Upper lobe of left lung (tissue), 6 donors: ENCODE data around the gene RAB25. TPM values are rescaled to one million over a fixed set of nuclear protein-coding genes. Genes with fewer than 3 reads are reported as not detected.

Experiments used
- ATAC-seq, 2 donors: fragments of 200-7000 bp; cut with Tn5 transposase; one replicate each; pipeline ENCODE4 v1.9.1; 2022; ENCODE audit warnings: mild to moderate bottlenecking in 2 of 2, moderate library complexity in 2 of 2; ENCODE audit not compliant: low FRiP score in 2 of 2
- DNase-seq, 2 donors: peaks; one replicate each; pipeline ENCODE4 v3.0.0-alpha.2; 2019 to 2020
- H3K27ac ChIP-seq, 4 donors: fragments of 200-600 bp; sonication (generic); one replicate each; pipeline ENCODE4 v1.5.1; 2016 to 2019
- H3K27me3 ChIP-seq, 4 donors: fragments of 200-600 bp; sonication (generic); one replicate each; pipeline ENCODE4 v1.5.1; 2017 to 2019
- H3K36me3 ChIP-seq, 4 donors: fragments of 200-600 bp; sonication (generic); one replicate each; pipeline ENCODE4 v1.5.1; 2016 to 2019
- H3K4me1 ChIP-seq, 4 donors: fragments of 200-600 bp; sonication (generic); one replicate each; pipeline ENCODE4 v1.5.1; 2018 to 2019
- H3K4me3 ChIP-seq, 4 donors: fragments of 200-600 bp; sonication (generic); one replicate each; pipeline ENCODE4 v1.5.1; 2017 to 2019; ENCODE audit warnings: mild to moderate bottlenecking in 2 of 4, moderate library complexity in 1 of 4
- H3K9me3 ChIP-seq, 4 donors: fragments of 200-600 bp; sonication (generic); one replicate each; pipeline ENCODE4 v1.5.1; 2018 to 2019
- EP300 ChIP-seq, 4 donors: sonication (generic); formaldehyde crosslinking; IDR thresholded peaks; one replicate each; pipeline ENCODE4 v1.5.1; 2017; ENCODE audit warnings: antibody characterized with exemption in 4 of 4, control low read depth in 2 of 4
- POLR2A ChIP-seq, 4 donors: fragments of 450-650 bp; IDR thresholded peaks; one replicate each; pipeline ENCODE4 v1.5.1; 2016 to 2017; ENCODE audit warnings: antibody characterized with exemption in 4 of 4, mild to moderate bottlenecking in 2 of 4
- POLR2AphosphoS5 ChIP-seq, 2 donors: sonication (generic); formaldehyde crosslinking; IDR thresholded peaks; one replicate each; pipeline ENCODE4 v1.5.1; 2017; ENCODE audit warnings: antibody characterized with exemption in 2 of 2
- WGBS, 2 donors: methylation state at CpG; one replicate each; pipeline ENCODE4 v1.1.5; 2017 to 2018; 5-methylcytosine and 5-hydroxymethylcytosine counted together
- total RNA-seq, 6 donors: library from RNA; depleted of rRNA in 4 of 6; stranded (reverse); fragments of >200 nt in 4 of 6; gene quantifications; one replicate each; pipeline versions ENCODE4 v1.1.0 to v1.2.1, GENCODE V29; 2016 to 2021
- TF ChIP-seq, protein P1 (sequence below), 6 experiments: fragments of 450-650 bp in 4 of 6; fragments of 200-600 bp in 2 of 6; sonication (generic) in 2 of 6; IDR thresholded peaks; one replicate each; pipeline ENCODE4 v1.5.1; 2016 to 2019; ENCODE audit warnings: antibody characterized with exemption in 6 of 6
- donor health status: DM: no; HTN: no; CAD: no; lungs with moderate emphysema.
- donor health status: DM: no; HTN: yes; CAD: no; lungs with severe emphysema.

Gene RAB25
- total RNA-seq, 6 donors from 2014 or later: 58.7 to 123 (median 88.9) TPM

DNA sequence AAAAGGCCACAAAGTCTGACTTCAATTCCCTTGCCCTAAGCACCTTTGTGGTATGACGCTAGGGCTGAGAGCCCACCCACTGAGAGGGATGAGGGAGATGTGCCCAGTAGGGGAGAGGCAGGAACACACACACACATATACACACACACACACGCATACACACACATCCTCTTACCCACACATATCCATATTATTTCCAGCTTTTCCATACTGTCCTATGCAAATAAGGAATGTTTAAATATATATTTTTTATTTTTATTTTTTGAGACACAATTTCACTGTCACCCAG, 3.0 kb downstream of the RAB25 start:
- H3K4me3 ChIP-seq: no peak overlapping the region
- H3K9me3 ChIP-seq: no peaks in the 10 kb centered on the region
- no peaks in the 10 kb centered on the region for H3K27me3 ChIP-seq
- no peak for TF ChIP-seq EP300 (IDR thresholded peaks at IDR 0.05)
- TF ChIP-seq, protein P1, sequence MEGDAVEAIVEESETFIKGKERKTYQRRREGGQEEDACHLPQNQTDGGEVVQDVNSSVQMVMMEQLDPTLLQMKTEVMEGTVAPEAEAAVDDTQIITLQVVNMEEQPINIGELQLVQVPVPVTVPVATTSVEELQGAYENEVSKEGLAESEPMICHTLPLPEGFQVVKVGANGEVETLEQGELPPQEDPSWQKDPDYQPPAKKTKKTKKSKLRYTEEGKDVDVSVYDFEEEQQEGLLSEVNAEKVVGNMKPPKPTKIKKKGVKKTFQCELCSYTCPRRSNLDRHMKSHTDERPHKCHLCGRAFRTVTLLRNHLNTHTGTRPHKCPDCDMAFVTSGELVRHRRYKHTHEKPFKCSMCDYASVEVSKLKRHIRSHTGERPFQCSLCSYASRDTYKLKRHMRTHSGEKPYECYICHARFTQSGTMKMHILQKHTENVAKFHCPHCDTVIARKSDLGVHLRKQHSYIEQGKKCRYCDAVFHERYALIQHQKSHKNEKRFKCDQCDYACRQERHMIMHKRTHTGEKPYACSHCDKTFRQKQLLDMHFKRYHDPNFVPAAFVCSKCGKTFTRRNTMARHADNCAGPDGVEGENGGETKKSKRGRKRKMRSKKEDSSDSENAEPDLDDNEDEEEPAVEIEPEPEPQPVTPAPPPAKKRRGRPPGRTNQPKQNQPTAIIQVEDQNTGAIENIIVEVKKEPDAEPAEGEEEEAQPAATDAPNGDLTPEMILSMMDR (IDR thresholded peaks at IDR 0.05): no peak
- no peak for TF ChIP-seq POLR2A (IDR thresholded peaks at IDR 0.05)
- DNase-seq (no peak), ATAC-seq (no peak)
- WGBS, 2 donors: 67 to 82% methylated on average over 2 of the region's 2 CpGs
- H3K4me1 ChIP-seq: peaks cover 0 to 10% (median 0%) of the 10 kb centered on the region in 4 donors
- H3K27ac ChIP-seq: no peak overlapping the region
- peaks cover 0 to 3% (median 0%) of the 10 kb centered on the region in 4 donors for H3K36me3 ChIP-seq

DNA sequence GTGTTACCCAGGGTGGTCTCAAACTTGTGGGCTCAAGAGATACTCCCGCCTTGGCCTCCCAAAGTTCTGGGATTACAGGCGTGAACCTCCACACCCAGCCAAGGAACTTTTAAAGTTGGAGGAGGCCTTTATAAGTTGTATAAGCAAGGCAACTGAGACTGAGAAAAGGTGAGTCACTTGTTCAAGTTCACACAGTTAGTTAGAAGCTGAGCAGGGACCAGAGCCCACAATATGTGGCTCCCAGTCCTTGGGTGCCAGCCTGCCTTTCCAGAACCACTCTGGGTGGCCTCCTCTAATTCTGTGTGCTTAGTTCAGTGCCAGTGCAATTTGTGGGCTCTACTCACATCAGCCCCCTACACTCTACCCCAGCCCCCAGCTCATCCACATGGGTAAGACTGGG, 3.7 kb downstream of the RAB25 start:
- Histone ChIP-seq H3K27me3 (no peaks in the 10 kb centered on the region), H3K4me3 (no peak overlapping the region), H3K36me3 (peaks cover 0 to 3% (median under 1%) of the 10 kb centered on the region in 4 donors), H3K9me3 (no peaks in the 10 kb centered on the region), H3K4me1 (peaks cover 0 to 10% (median 0%) of the 10 kb centered on the region in 4 donors), H3K27ac (no peak overlapping the region)
- ATAC-seq (no peak), DNase-seq (no peak)
- TF ChIP-seq POLR2A (IDR thresholded peaks at IDR 0.05) (no peak), POLR2AphosphoS5 (IDR thresholded peaks at IDR 0.05) (no peak), EP300 (IDR thresholded peaks at IDR 0.05) (no peak)
- TF ChIP-seq, protein P1 (IDR thresholded peaks at IDR 0.05): no peak
- 97 to 100% methylated on average over 2 of the region's 2 CpGs for WGBS, 2 donors

DNA sequence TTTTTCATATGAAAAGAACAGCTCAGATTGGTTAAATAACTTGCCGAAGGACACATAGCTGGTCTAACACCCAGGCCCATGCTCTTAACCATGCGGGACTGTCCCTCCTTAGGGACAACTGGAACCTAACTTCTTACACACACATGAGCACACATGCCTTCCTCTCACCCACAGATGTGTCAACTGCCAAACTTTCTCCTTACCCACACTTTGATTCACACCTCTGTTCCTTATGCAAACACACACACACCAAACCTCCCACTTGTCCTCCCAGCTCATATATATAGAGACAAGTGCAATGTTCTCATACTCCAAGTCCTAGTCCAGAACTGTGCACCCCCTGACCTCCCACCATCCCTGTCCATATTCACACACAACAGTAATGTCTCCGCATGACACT, 4.3 kb downstream of the RAB25 start:
- TF ChIP-seq, protein P1 (IDR thresholded peaks at IDR 0.05): no peak
- TF ChIP-seq POLR2A (IDR thresholded peaks at IDR 0.05) (no peak), POLR2AphosphoS5 (IDR thresholded peaks at IDR 0.05) (no peak), EP300 (IDR thresholded peaks at IDR 0.05) (no peak)

DNA sequence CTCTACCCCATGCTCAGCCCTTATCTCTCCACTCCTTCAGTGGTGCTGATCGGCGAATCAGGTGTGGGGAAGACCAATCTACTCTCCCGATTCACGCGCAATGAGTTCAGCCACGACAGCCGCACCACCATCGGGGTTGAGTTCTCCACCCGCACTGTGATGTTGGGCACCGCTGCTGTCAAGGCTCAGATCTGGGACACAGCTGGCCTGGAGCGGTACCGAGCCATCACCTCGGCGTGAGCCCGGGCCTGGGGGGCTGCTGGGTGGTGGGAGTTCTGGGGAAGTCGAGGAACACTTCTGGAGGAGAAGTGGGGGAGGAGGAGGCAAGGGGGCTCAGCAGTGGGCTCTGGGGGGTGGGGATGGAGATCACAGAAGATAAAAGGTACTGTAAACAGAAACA, 4.9 kb downstream of the RAB25 start:
- Histone ChIP-seq H3K27me3 (no peaks in the 10 kb centered on the region), H3K27ac (no peak overlapping the region), H3K9me3 (no peaks in the 10 kb centered on the region), H3K36me3 (peaks cover 0 to 6% (median 1%) of the 10 kb centered on the region in 4 donors), H3K4me3 (no peak overlapping the region), H3K4me1 (peaks cover 0 to 10% (median 0%) of the 10 kb centered on the region in 4 donors)
- 78 to 87% methylated on average over 16 of the region's 16 CpGs for WGBS, 2 donors
- ATAC-seq (no peak), DNase-seq (no peak)
- TF ChIP-seq, protein P1 (IDR thresholded peaks at IDR 0.05): no peak
- TF ChIP-seq EP300 (IDR thresholded peaks at IDR 0.05) (no peak), POLR2AphosphoS5 (IDR thresholded peaks at IDR 0.05) (no peak), POLR2A (IDR thresholded peaks at IDR 0.05) (no peak)

More for the DNA sequence above, 4.3 kb downstream of the RAB25 start:
- H3K27ac ChIP-seq: no peak overlapping the region
- no peaks in the 10 kb centered on the region for H3K27me3 ChIP-seq
- ATAC-seq (no peak), DNase-seq (no peak)
- no peaks in the 10 kb centered on the region for H3K9me3 ChIP-seq
- H3K4me1 ChIP-seq: peaks cover 0 to 10% (median 0%) of the 10 kb centered on the region in 4 donors
- peaks cover 0 to 6% (median 1%) of the 10 kb centered on the region in 4 donors for H3K36me3 ChIP-seq
- H3K4me3 ChIP-seq: no peak overlapping the region
- WGBS, 2 donors: 82 to 87% methylated on average over 3 of the region's 3 CpGs

DNA sequence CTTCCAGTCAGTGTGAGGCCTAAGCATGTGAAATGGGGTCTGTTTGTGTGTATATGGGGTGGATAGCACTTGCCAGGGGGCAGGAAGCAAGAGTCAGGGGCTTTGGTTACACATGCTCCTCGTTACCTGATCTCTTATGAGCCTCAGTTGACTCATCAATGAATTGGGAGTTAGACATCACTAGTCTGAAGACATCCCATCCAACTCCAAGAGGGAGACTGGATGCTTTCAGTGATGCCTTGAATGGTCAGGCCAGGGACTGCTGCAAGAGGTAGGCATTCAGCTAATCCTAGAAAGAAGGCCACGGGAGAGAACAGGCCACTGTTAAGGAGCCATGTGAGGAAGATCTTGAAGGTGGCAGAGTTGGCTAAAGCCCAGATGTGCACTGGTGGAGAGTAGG, 6.3 kb downstream of the RAB25 start:
- Histone ChIP-seq H3K4me1 (peaks cover 0 to 10% (median 0%) of the 10 kb centered on the region in 4 donors), H3K27ac (no peak overlapping the region), H3K4me3 (no peak overlapping the region), H3K36me3 (peaks cover 0 to 6% (median 1%) of the 10 kb centered on the region in 4 donors), H3K27me3 (no peaks in the 10 kb centered on the region), H3K9me3 (no peaks in the 10 kb centered on the region)
- ATAC-seq: no peak
- TF ChIP-seq EP300 (IDR thresholded peaks at IDR 0.05): no peak
- DNase-seq: no peak
- 87 to 88% methylated on average over 2 of the region's 2 CpGs for WGBS, 2 donors
